ENCODE measurements around the gene CAPN9. TPM values are rescaled to one million over a fixed set of nuclear protein-coding genes. Genes with fewer than 3 reads are reported as not detected.
"Not testable (repeated sequence)": the region's sequence is repeated elsewhere in the genome, so short reads cannot be mapped to it uniquely, and the experiment has no call there.

CAPN9 gene, protein sequence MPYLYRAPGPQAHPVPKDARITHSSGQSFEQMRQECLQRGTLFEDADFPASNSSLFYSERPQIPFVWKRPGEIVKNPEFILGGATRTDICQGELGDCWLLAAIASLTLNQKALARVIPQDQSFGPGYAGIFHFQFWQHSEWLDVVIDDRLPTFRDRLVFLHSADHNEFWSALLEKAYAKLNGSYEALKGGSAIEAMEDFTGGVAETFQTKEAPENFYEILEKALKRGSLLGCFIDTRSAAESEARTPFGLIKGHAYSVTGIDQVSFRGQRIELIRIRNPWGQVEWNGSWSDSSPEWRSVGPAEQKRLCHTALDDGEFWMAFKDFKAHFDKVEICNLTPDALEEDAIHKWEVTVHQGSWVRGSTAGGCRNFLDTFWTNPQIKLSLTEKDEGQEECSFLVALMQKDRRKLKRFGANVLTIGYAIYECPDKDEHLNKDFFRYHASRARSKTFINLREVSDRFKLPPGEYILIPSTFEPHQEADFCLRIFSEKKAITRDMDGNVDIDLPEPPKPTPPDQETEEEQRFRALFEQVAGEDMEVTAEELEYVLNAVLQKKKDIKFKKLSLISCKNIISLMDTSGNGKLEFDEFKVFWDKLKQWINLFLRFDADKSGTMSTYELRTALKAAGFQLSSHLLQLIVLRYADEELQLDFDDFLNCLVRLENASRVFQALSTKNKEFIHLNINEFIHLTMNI
- total RNA-seq = not detected

DNA sequence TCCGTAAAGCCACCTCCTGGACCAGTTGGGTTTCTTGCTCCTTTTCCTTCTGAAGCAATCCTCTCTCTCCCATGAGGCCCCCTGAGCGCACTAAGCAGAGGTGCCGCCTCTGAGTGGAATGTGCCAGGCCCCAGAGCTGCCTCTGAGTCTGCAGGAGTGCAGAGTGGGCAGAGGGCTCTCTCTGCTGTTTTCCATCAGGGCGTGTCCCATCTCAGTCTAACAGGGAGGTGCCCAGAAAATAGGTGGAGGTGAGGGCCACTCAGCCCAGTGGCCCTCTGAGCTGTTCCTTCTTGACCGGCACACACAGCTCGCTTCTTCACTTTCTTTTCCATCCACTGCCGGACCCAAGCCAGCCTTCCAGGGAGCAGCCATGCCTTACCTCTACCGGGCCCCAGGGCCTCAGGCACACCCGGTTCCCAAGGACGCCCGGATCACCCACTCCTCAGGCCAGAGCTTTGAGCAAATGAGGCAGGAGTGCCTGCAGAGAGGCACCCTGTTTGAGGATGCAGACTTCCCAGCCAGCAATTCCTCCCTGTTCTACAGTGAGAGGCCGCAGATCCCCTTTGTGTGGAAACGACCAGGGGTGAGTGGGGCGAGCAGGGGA, at the start of gene CAPN9:
CAPN9 (plus strand) TSS at position 262 of the 604 bp plus-strand sequence; CDS start at position 371, 109 bp downstream.
- ChIA-PET POLR2A (no interaction called here), CTCF (no interaction called here)
- TF ChIP-seq, protein P1, sequence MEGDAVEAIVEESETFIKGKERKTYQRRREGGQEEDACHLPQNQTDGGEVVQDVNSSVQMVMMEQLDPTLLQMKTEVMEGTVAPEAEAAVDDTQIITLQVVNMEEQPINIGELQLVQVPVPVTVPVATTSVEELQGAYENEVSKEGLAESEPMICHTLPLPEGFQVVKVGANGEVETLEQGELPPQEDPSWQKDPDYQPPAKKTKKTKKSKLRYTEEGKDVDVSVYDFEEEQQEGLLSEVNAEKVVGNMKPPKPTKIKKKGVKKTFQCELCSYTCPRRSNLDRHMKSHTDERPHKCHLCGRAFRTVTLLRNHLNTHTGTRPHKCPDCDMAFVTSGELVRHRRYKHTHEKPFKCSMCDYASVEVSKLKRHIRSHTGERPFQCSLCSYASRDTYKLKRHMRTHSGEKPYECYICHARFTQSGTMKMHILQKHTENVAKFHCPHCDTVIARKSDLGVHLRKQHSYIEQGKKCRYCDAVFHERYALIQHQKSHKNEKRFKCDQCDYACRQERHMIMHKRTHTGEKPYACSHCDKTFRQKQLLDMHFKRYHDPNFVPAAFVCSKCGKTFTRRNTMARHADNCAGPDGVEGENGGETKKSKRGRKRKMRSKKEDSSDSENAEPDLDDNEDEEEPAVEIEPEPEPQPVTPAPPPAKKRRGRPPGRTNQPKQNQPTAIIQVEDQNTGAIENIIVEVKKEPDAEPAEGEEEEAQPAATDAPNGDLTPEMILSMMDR (IDR thresholded peaks at IDR 0.05) = no peak
- Mint-ChIP-seq H3K4me1 (ENCODE audit: low read depth) (no peaks in the 10 kb centered on the region), H3K27me3 (no peaks in the 10 kb centered on the region), H3K27ac (no peak within 1 kb of the TSS), H3K9me3 (no peaks in the 10 kb centered on the region), H3K4me3 (no peak within 1 kb of the TSS), H3K36me3 (ENCODE audit: low read depth) (no peaks in the 10 kb centered on the region)
- DNase-seq (no peak), ATAC-seq (no peak)
- intact Hi-C loops (cut with micrococcal nuclease) = no loop called here

DNA sequence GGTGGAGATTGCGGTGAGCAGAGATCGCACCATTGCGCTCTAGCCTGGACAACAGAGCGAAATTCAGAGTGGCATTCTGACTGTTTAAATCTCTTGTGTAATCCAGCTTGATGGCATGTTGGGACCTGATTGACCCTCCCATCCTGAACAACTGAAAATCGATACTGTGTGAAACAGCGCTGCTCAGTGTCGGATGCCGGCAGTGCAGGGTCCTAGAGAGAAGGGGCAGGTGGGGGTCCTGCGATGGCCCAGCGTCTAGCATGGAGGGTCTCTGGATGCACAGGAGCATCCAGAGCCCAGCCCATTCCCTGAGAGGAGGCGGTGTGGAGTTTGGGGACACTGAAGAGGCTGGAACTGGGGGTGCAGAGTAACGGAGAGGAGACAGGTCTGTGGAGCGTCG, 49.1 kb upstream of the CAPN9 start:
- ChIA-PET POLR2A (no interaction called here), CTCF (no interaction called here)
- Mint-ChIP-seq H3K27me3 (no peaks in the 10 kb centered on the region), H3K4me1 (ENCODE audit: low read depth) (no peaks in the 10 kb centered on the region), H3K27ac (no peak overlapping the region), H3K4me3 (no peak overlapping the region), H3K36me3 (ENCODE audit: low read depth) (peaks cover 5% of the 10 kb centered on the region), H3K9me3 (no peaks in the 10 kb centered on the region)
- DNase-seq (no peak), ATAC-seq (no peak)
- intact Hi-C loops (cut with micrococcal nuclease) = no loop called here
- TF ChIP-seq, protein P1 (IDR thresholded peaks at IDR 0.05) = no peak

DNA sequence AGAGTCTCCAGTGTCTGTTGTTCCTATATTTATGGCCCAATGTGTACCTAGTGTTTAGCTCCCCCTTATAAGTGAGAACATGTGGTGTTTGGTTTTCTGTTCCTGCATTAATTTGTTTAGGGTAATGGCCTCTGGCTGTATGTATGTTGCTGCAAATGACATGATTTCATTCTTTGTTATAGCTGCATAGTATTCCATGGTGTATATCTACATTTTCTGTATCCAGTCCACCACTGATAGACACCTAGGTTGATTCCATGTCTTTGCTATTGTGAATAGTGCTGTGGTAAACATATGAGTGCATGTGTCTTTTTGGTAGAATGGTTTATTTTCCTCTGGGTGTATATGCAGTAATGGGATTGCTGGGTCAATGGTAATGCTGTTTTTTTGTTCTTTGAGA, 48.2 kb upstream of the CAPN9 start:
- CTCF ChIA-PET; ATAC-seq; H3K9me3 Mint-ChIP-seq; H3K4me3 Mint-ChIP-seq; H3K36me3 Mint-ChIP-seq (ENCODE audit: low read depth); intact Hi-C loops (cut with micrococcal nuclease); H3K4me1 Mint-ChIP-seq (ENCODE audit: low read depth); H3K27ac Mint-ChIP-seq; DNase-seq; H3K27me3 Mint-ChIP-seq: not testable (repeated sequence)
- POLR2A ChIA-PET = interaction anchor here (0.6 kb wide), 1 partner anchor 281 kb away, joined by 3 read pairs; no protein-coding TSS in a partner anchor

DNA sequence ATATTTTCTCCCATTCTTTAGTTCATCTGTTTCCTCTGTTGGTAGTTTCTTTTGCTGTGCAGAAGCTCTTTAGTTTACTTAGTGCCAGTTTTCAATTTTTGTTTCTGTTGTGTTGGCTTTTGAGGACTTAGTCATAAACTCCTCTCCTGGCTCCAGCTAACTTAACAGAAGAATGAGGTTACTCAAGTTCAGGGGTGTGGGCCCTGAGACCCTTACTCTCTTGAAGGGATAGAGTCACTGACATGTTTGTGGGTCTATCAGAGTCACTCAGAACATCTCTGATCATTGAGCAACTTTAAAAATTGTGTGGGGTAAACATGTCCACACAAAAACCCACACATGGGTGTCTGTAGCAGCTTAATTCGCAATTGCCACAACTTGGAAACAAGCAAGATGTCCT, 47.5 kb upstream of the CAPN9 start:
- DNase-seq (no peak), ATAC-seq (no peak)
- Mint-ChIP-seq H3K4me1 (ENCODE audit: low read depth) (no peaks in the 10 kb centered on the region), H3K36me3 (ENCODE audit: low read depth) (no peaks in the 10 kb centered on the region), H3K27me3 (no peaks in the 10 kb centered on the region), H3K9me3 (no peaks in the 10 kb centered on the region), H3K4me3 (no peak overlapping the region), H3K27ac (no peak overlapping the region)
- intact Hi-C loops (cut with micrococcal nuclease) = no loop called here
- ChIA-PET CTCF (no interaction called here), POLR2A (interaction anchor here (0.6 kb wide), 1 partner anchor 282 kb away, joined by 3 read pairs; no protein-coding TSS in a partner anchor)
- TF ChIP-seq, protein P1 (IDR thresholded peaks at IDR 0.05) = no peak

DNA sequence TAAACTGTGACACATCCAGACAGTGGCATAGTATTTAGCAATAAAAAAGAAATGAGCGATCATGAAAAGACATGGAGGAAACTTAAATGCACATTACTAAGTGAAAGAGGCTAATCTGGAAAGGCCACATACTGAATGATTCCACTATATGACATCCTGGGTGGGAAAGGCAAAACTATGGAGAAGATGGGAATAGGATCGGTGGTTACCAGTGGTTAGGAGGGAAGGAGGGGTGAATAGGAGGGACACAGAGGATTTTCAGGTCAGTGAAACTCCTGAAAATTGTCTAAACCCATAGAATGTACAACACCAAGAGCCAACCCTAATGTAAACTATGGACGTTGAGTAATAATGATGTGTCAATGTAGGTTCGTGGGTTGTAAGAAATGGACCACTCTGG, 47.1 kb upstream of the CAPN9 start:
- no peaks in the 10 kb centered on the region for H3K9me3 Mint-ChIP-seq
- H3K4me3 Mint-ChIP-seq = no peak overlapping the region
- ChIA-PET CTCF (no interaction called here), POLR2A (no interaction called here)
- intact Hi-C loops (cut with micrococcal nuclease) = no loop called here
- DNase-seq (no peak), ATAC-seq (no peak)
- H3K4me1 Mint-ChIP-seq (ENCODE audit: low read depth) = no peaks in the 10 kb centered on the region
- peaks cover 2% of the 10 kb centered on the region for H3K27me3 Mint-ChIP-seq
- H3K27ac Mint-ChIP-seq = no peak overlapping the region
- no peaks in the 10 kb centered on the region for H3K36me3 Mint-ChIP-seq (ENCODE audit: low read depth)
- TF ChIP-seq, protein P1 (IDR thresholded peaks at IDR 0.05) = no peak

Measured in activated CD8-positive, alpha-beta T cell treated with anti-CD3 and anti-CD28 coated beads for 36 hours (primary cell).